HCT116 (cell line): ENCODE data around the gene UFSP2.

Experiments used
- ATF3 ChIP-seq: IDR thresholded peaks from 2 replicates; pipeline ENCODE4 v1.6.1; 2012
- CEBPB ChIP-seq: IDR thresholded peaks from 2 replicates; pipeline ENCODE4 v1.6.1; 2012; ENCODE audit warnings: low read depth
- CTCF ChIP-seq, 3 experiments: fragments of 200-600 bp in 1 of 3; sonication (generic) in 1 of 3; IDR thresholded peaks in 2 of 3; conservative IDR thresholded peaks in 1 of 3; 2 replicates each; pipeline ENCODE4 v1.5.1; 2012 to 2017; ENCODE audit warnings: low read depth in 2 of 3, low read length in 2 of 3, antibody characterized with exemption in 1 of 3, borderline replicate concordance in 1 of 3, control low read depth in 1 of 3, mild to moderate bottlenecking in 1 of 3, mixed read lengths in 1 of 3, mixed run types in 1 of 3, moderate library complexity in 1 of 3; ENCODE audit not compliant: insufficient read depth in 1 of 3
- EZH2phosphoT487 ChIP-seq: fragments of 200-600 bp; IDR thresholded peaks from 2 replicates; pipeline ENCODE4 v1.6.1; 2018; ENCODE audit warnings: antibody characterized with exemption, borderline replicate concordance
- MAX ChIP-seq: IDR thresholded peaks from 2 replicates; pipeline ENCODE4 v1.6.1; 2012
- POLR2A ChIP-seq: IDR thresholded peaks from 2 replicates; pipeline ENCODE4 v1.7.0; 2011; ENCODE audit warnings: borderline replicate concordance; ENCODE audit not compliant: insufficient read depth, insufficient read length; ENCODE audit errors: extremely low read depth
- POLR2AphosphoS5 ChIP-seq: IDR thresholded peaks from 2 replicates; pipeline ENCODE4 v1.6.1; 2011; ENCODE audit warnings: mild to moderate bottlenecking, low read depth, low read length, moderate library complexity
- REST ChIP-seq: IDR thresholded peaks from 2 replicates; pipeline ENCODE4 v1.6.1; 2012; ENCODE audit warnings: low read depth
- YY1 ChIP-seq: IDR thresholded peaks from 2 replicates; pipeline ENCODE4 v1.6.1; 2011; ENCODE audit warnings: low read length, low read depth, moderate library complexity, mild to moderate bottlenecking; ENCODE audit not compliant: insufficient replicate concordance; ENCODE audit errors: extremely low read depth
- ZBTB33 ChIP-seq: IDR thresholded peaks from 2 replicates; pipeline ENCODE4 v1.6.1; 2011; ENCODE audit warnings: mild to moderate bottlenecking, low read length, moderate library complexity; ENCODE audit not compliant: insufficient replicate concordance; ENCODE audit errors: extremely low read depth
- ZFX ChIP-seq: fragments of 450-650 bp; IDR thresholded peaks from 2 replicates; pipeline ENCODE4 v1.6.1; 2017

GRCh38 chr4:185405296-185405999 is 20.3 kb downstream of the UFSP2 start:
- no peak for TF ChIP-seq CTCF (IDR thresholded peaks at IDR 0.05 in 2 of 3, conservative IDR thresholded peaks at IDR 0.05 in 1 of 3; ENCODE audit: borderline replicate concordance in 1 of 3, insufficient read depth in 1 of 3, low read depth in 2 of 3, low read length in 2 of 3)
- TF ChIP-seq ZBTB33 = no peak
- no peak for TF ChIP-seq REST
- no peak for TF ChIP-seq MAX
- no peak for TF ChIP-seq POLR2A
- TF ChIP-seq YY1 = no peak
- TF ChIP-seq CEBPB = no peak
- TF ChIP-seq EZH2phosphoT487 = no peak
- TF ChIP-seq ZFX = no peak
- no peak for TF ChIP-seq POLR2AphosphoS5
- TF ChIP-seq ATF3 = no peak
